Measurements from ENCODE around the gene MEDAG. TPM values are rescaled to one million over a fixed set of nuclear protein-coding genes. Genes with fewer than 3 reads are reported as not detected.

Gene MEDAG
- total RNA-seq, 1 experiment from 2014 or later = 11.1 TPM

- DNase-seq (ENCODE audit: low read depth) = peak; percentile 90
Measured at GRCh38 chr13:30872685-30873461, 33.2 kb upstream of the MEDAG start.

- DNase-seq (ENCODE audit: low read depth) = no peak
Measured at GRCh38 chr13:30873499-30873898, 32.6 kb upstream of the MEDAG start.

- DNase-seq (ENCODE audit: low read depth) = no peak
Measured at GRCh38 chr13:30874111-30874510, 32.0 kb upstream of the MEDAG start.

- DNase-seq (ENCODE audit: low read depth) = no peak
Measured at GRCh38 chr13:30874561-30874960, 31.5 kb upstream of the MEDAG start.

- no peak for DNase-seq (ENCODE audit: low read depth)
Measured at GRCh38 chr13:30877335-30877734, 28.7 kb upstream of the MEDAG start.

GRCh38 chr13:30880151-30880855 lies 25.8 kb upstream of the MEDAG start:
- DNase-seq (ENCODE audit: low read depth) = peak; percentile 56

GRCh38 chr13:30880856-30881155 lies 25.3 kb upstream of the MEDAG start:
- peak; percentile 96 for DNase-seq (ENCODE audit: low read depth)

GRCh38 chr13:30881191-30881651 lies 24.9 kb upstream of the MEDAG start:
- no peak for DNase-seq (ENCODE audit: low read depth)

- no peak for DNase-seq (ENCODE audit: low read depth)
Measured at GRCh38 chr13:30882026-30882850, 23.8 kb upstream of the MEDAG start.

GRCh38 chr13:30882996-30883766 lies 22.9 kb upstream of the MEDAG start:
- DNase-seq (ENCODE audit: low read depth) = no peak

GRCh38 chr13:30884543-30884942 lies 21.5 kb upstream of the MEDAG start:
- DNase-seq (ENCODE audit: low read depth) = no peak

GRCh38 chr13:30889196-30889690 lies 16.8 kb upstream of the MEDAG start:
- DNase-seq (ENCODE audit: low read depth) = no peak

- peak; percentile 54 for DNase-seq (ENCODE audit: low read depth)
Measured at GRCh38 chr13:30892966-30893365, 13.1 kb upstream of the MEDAG start.

- DNase-seq (ENCODE audit: low read depth) = peak; percentile 83
Measured at GRCh38 chr13:30895773-30896172, 10.3 kb upstream of the MEDAG start.

GRCh38 chr13:30898070-30898469 lies 8.0 kb upstream of the MEDAG start:
- DNase-seq (ENCODE audit: low read depth) = no peak

GRCh38 chr13:30898678-30899241 lies 7.3 kb upstream of the MEDAG start:
- peak; percentile 79 for DNase-seq (ENCODE audit: low read depth)

GRCh38 chr13:30900436-30900835 lies 5.6 kb upstream of the MEDAG start:
- DNase-seq (ENCODE audit: low read depth) = no peak

- DNase-seq (ENCODE audit: low read depth) = no peak
Measured at GRCh38 chr13:30900952-30901749, 4.9 kb upstream of the MEDAG start.

GRCh38 chr13:30904043-30904442 lies 2.0 kb upstream of the MEDAG start:
- no peak for DNase-seq (ENCODE audit: low read depth)

GRCh38 chr13:30906411-30907051 lies 460 bp downstream of the MEDAG start:
- no peak for DNase-seq (ENCODE audit: low read depth)
